Chondrocyte (in vitro differentiated cells): Measurements from ENCODE around the gene SHANK1. TPM values are rescaled to one million over a fixed set of nuclear protein-coding genes. Genes with fewer than 3 reads are reported as not detected.

ENCODE experiments used
- DNase-seq: peaks from one replicate; pipeline ENCODE4 v3.0.0; 2021; ENCODE audit warnings: mixed read lengths, low spot score
- H3K27ac Mint-ChIP-seq: one replicate; pipeline ENCODE4 v1.8.0; 2021; ENCODE audit warnings: mild to moderate bottlenecking, moderate library complexity, mixed read lengths; ENCODE audit not compliant: unreplicated experiment
- H3K27me3 Mint-ChIP-seq: 2 replicates; pipeline ENCODE4 v1.8.0; 2021; ENCODE audit warnings: low read depth, mixed read lengths
- H3K36me3 Mint-ChIP-seq: 2 replicates; pipeline ENCODE4 v1.8.0; 2021; ENCODE audit warnings: low read depth, mixed read lengths
- H3K4me1 Mint-ChIP-seq: 2 replicates; pipeline ENCODE4 v1.8.0; 2021; ENCODE audit warnings: low read depth, mild to moderate bottlenecking, mixed read lengths
- H3K4me3 Mint-ChIP-seq: one replicate; pipeline ENCODE4 v1.8.0; 2021; ENCODE audit warnings: mild to moderate bottlenecking, moderate library complexity, mixed read lengths; ENCODE audit not compliant: unreplicated experiment
- H3K9me3 Mint-ChIP-seq: 2 replicates; pipeline ENCODE4 v1.8.0; 2021; ENCODE audit warnings: low read depth, mixed read lengths
- CTCF ChIP-seq: fragments of 200-600 bp; sonication (generic); IDR thresholded peaks from 2 replicates; pipeline ENCODE4 v1.5.0; 2021; ENCODE audit warnings: antibody characterized with exemption, mild to moderate bottlenecking, moderate library complexity
- total RNA-seq: library from RNA; stranded (reverse); gene quantifications from 3 replicates; pipeline ENCODE4 v1.2.1, GENCODE V29; 2021

Gene SHANK1
- total RNA-seq, 1 donor from 2014 or later = 0.27 TPM

- H3K36me3 Mint-ChIP-seq = no peaks in the 10 kb centered on the region
- no peak for TF ChIP-seq CTCF
- DNase-seq = no peak
- no peaks in the 10 kb centered on the region for H3K9me3 Mint-ChIP-seq
- H3K4me3 Mint-ChIP-seq = no peak overlapping the region
- no peak overlapping the region for H3K27ac Mint-ChIP-seq
- no peaks in the 10 kb centered on the region for H3K4me1 Mint-ChIP-seq
- peaks cover 51% of the 10 kb centered on the region for H3K27me3 Mint-ChIP-seq
Measured at GRCh38 chr19:50736338-50736737, 16.7 kb upstream of the SHANK1 start.

- no peak for DNase-seq
- no peak for TF ChIP-seq CTCF
- Mint-ChIP-seq H3K27ac (no peak overlapping the region), H3K4me3 (no peak overlapping the region), H3K9me3 (no peaks in the 10 kb centered on the region), H3K27me3 (peaks cover 46% of the 10 kb centered on the region), H3K36me3 (no peaks in the 10 kb centered on the region), H3K4me1 (no peaks in the 10 kb centered on the region)
Measured at GRCh38 chr19:50735869-50736268, 16.3 kb upstream of the SHANK1 start.

GRCh38 chr19:50729894-50730293 is 10.3 kb upstream of the SHANK1 start:
- H3K4me1 Mint-ChIP-seq = peaks cover 3% of the 10 kb centered on the region

GRCh38 chr19:50728084-50728737 is 8.6 kb upstream of the SHANK1 start:
- DNase-seq = no peak
- H3K9me3 Mint-ChIP-seq = no peaks in the 10 kb centered on the region
- TF ChIP-seq CTCF = no peak
- H3K36me3 Mint-ChIP-seq = no peaks in the 10 kb centered on the region
- peaks cover 7% of the 10 kb centered on the region for H3K27me3 Mint-ChIP-seq
- peaks cover 11% of the 10 kb centered on the region for H3K4me1 Mint-ChIP-seq
- H3K4me3 Mint-ChIP-seq = peak overlapping the region; percentile 35
- H3K27ac Mint-ChIP-seq = no peak overlapping the region

More at GRCh38 chr19:50729894-50730293, 10.3 kb upstream of the SHANK1 start:
- no peak for TF ChIP-seq CTCF
- no peaks in the 10 kb centered on the region for H3K36me3 Mint-ChIP-seq
- H3K27me3 Mint-ChIP-seq = peaks cover 13% of the 10 kb centered on the region
- no peak overlapping the region for H3K27ac Mint-ChIP-seq
- no peak for DNase-seq
- no peaks in the 10 kb centered on the region for H3K9me3 Mint-ChIP-seq
- H3K4me3 Mint-ChIP-seq = no peak overlapping the region

- DNase-seq = no peak
- no peaks in the 10 kb centered on the region for H3K36me3 Mint-ChIP-seq
- H3K27ac Mint-ChIP-seq = no peak overlapping the region
- no peaks in the 10 kb centered on the region for H3K9me3 Mint-ChIP-seq
- no peak for TF ChIP-seq CTCF
- peak overlapping the region; percentile 86 for H3K4me3 Mint-ChIP-seq
- H3K4me1 Mint-ChIP-seq = peaks cover 14% of the 10 kb centered on the region
- peaks cover 5% of the 10 kb centered on the region for H3K27me3 Mint-ChIP-seq
Measured at GRCh38 chr19:50725911-50726230, 6.3 kb upstream of the SHANK1 start.
